H1 (cell line): ENCODE data around the gene TXNIP. TPM values are rescaled to one million over a fixed set of nuclear protein-coding genes. Genes with fewer than 3 reads are reported as not detected.

Experiments
- CTCF ChIA-PET: fragments of 300-600 bp; sonication (Branson Sonifier 250); formaldehyde crosslinking; loops from one replicate; lab custom pipeline; 2021; ENCODE audit not compliant: partially characterized antibody; lab: Charles Lee
- POLR2A ChIA-PET: fragments of 300-600 bp; sonication (Branson Sonifier 250); formaldehyde crosslinking; loops from one replicate; lab custom pipeline; 2021; ENCODE audit warnings: inconsistent platforms; ENCODE audit not compliant: partially characterized antibody; lab: Charles Lee
- DNase-seq, 2 experiments: peaks; one replicate each; pipeline versions ENCODE4 v3.0.0 to v3.0.0-alpha.2; 2010 to 2022; ENCODE audit warnings: low spot score in 2 of 2, low read depth in 1 of 2, mixed read lengths in 1 of 2
- FAIRE-seq: peaks from 2 replicates; lab custom pipeline; 2011; peaks lifted over from hg19 to GRCh38; lab: Jason Lieb, UNC
- H2AFZ ChIP-seq: 2 replicates; pipeline ENCODE4 v1.8.1; 2012; ENCODE audit warnings: low read length, inconsistent platforms
- H2AK5ac ChIP-seq: 2 replicates; pipeline ENCODE4 v1.6.1; 2013; ENCODE audit warnings: low read depth, low read length
- H2BK120ac ChIP-seq: replicated peaks from 2 replicates; pipeline ENCODE3; 2013; ENCODE audit warnings: low read depth, low read length, inconsistent platforms
- H2BK12ac ChIP-seq: 2 replicates; pipeline ENCODE4 v1.6.1; 2013; ENCODE audit warnings: low read depth, low read length
- H2BK15ac ChIP-seq: 2 replicates; pipeline ENCODE4 v1.6.1; 2013; ENCODE audit warnings: low read length
- H2BK20ac ChIP-seq: 2 replicates; pipeline ENCODE4 v1.6.1; 2013; ENCODE audit warnings: low read length
- H2BK5ac ChIP-seq: 2 replicates; pipeline ENCODE4 v1.6.1; 2013; ENCODE audit warnings: low read depth, low read length
- H3K14ac ChIP-seq: 2 replicates; pipeline ENCODE4 v1.6.1; 2013; ENCODE audit warnings: inconsistent platforms; ENCODE audit not compliant: insufficient read length
- H3K18ac ChIP-seq: 2 replicates; pipeline ENCODE4 v1.6.1; 2013; ENCODE audit warnings: low read length; ENCODE audit errors: extremely low read depth
- H3K23ac ChIP-seq: 2 replicates; pipeline ENCODE4 v1.6.1; 2013; ENCODE audit warnings: inconsistent platforms; ENCODE audit not compliant: insufficient read length
- H3K23me2 ChIP-seq: 2 replicates; pipeline ENCODE4 v1.6.1; 2013; ENCODE audit warnings: low read depth, low read length
- H3K27ac ChIP-seq: 2 replicates; pipeline ENCODE4 v1.6.1; 2011; ENCODE audit warnings: low read depth, low read length, inconsistent platforms
- H3K27me3 ChIP-seq, 4 experiments: replicated peaks in 1 of 4; 1 replicate in 1 of 4; 2 replicates in 3 of 4; pipeline versions ENCODE4 v1.6.1 to v1.8.1; 2011 to 2013; ENCODE audit warnings: low read length in 3 of 4, mild to moderate bottlenecking in 3 of 4, inconsistent platforms in 2 of 4, mixed read lengths in 2 of 4, moderate library complexity in 1 of 4; ENCODE audit not compliant: control insufficient read depth in 3 of 4, insufficient read depth in 3 of 4; ENCODE audit errors: extremely low read depth in 1 of 4
- H3K36me3 ChIP-seq, 4 experiments: 2 replicates each; pipeline versions ENCODE4 v1.6.1 to v1.8.1; 2011 to 2013; ENCODE audit warnings: mild to moderate bottlenecking in 4 of 4, low read length in 3 of 4, moderate library complexity in 2 of 4, control low read depth in 1 of 4, inconsistent platforms in 1 of 4; ENCODE audit not compliant: insufficient read depth in 4 of 4, control insufficient read depth in 2 of 4
- H3K4ac ChIP-seq: replicated peaks from 2 replicates; pipeline ENCODE3; 2013; ENCODE audit warnings: low read length, low read depth, mixed read lengths, inconsistent platforms; ENCODE audit not compliant: insufficient read length
- H3K4me1 ChIP-seq, 4 experiments: replicated peaks in 1 of 4; 1 replicate in 1 of 4; 2 replicates in 3 of 4; pipeline versions ENCODE4 v1.6.1 to v1.8.1; 2011 to 2013; ENCODE audit warnings: low read length in 3 of 4, inconsistent platforms in 2 of 4, mixed read lengths in 1 of 4; ENCODE audit not compliant: insufficient read depth in 4 of 4, control insufficient read depth in 3 of 4
- H3K4me2 ChIP-seq, 2 experiments: 2 replicates each; pipeline versions ENCODE4 v1.6.1 to v1.8.1; 2011 to 2013; ENCODE audit warnings: low read depth in 2 of 2, low read length in 2 of 2, control low read depth in 1 of 2, inconsistent platforms in 1 of 2, mild to moderate bottlenecking in 1 of 2; ENCODE audit not compliant: insufficient read depth in 1 of 2
- H3K4me3 ChIP-seq, 4 experiments: fragments of 200-600, 300-600 bp in 1 of 4; sonication (generic), shearing (Covaris generic), sonication (Bioruptor Twin) in 1 of 4; 2 replicates each; pipeline versions ENCODE4 v1.5.1 to v1.8.1; 2011 to 2016; ENCODE audit warnings: low read length in 4 of 4, low read depth in 3 of 4, control low read depth in 2 of 4, inconsistent platforms in 2 of 4, mild to moderate bottlenecking in 2 of 4, mixed read lengths in 1 of 4, moderate library complexity in 1 of 4; ENCODE audit not compliant: insufficient read depth in 2 of 4; ENCODE audit errors: extremely low read depth in 1 of 4
- H3K56ac ChIP-seq: replicated peaks from 2 replicates; pipeline ENCODE3; 2013; ENCODE audit warnings: low read depth, mild to moderate bottlenecking, mixed read lengths, low read length, inconsistent platforms; ENCODE audit not compliant: insufficient read length
- H3K79me1 ChIP-seq: 2 replicates; pipeline ENCODE4 v1.6.1; 2013; ENCODE audit warnings: low read depth, low read length, control low read depth
- H3K79me2 ChIP-seq, 2 experiments: 2 replicates each; pipeline versions ENCODE4 v1.6.1 to v1.8.1; 2012 to 2013; ENCODE audit warnings: low read length in 2 of 2, mild to moderate bottlenecking in 2 of 2, inconsistent platforms in 1 of 2; ENCODE audit not compliant: insufficient read depth in 2 of 2, control insufficient read depth in 1 of 2
- H3K9ac ChIP-seq, 4 experiments: replicated peaks in 1 of 4; 1 replicate in 1 of 4; 2 replicates in 3 of 4; pipeline versions ENCODE4 v1.6.1 to v1.8.1; 2011 to 2013; ENCODE audit warnings: low read depth in 3 of 4, low read length in 3 of 4, control low read depth in 2 of 4, mild to moderate bottlenecking in 2 of 4, moderate library complexity in 2 of 4, inconsistent platforms in 1 of 4; ENCODE audit errors: extremely low read depth in 1 of 4
- H3K9me3 ChIP-seq, 2 experiments: 2 replicates each; pipeline versions ENCODE4 v1.6.1 to v1.8.1; 2012 to 2013; ENCODE audit warnings: mild to moderate bottlenecking in 2 of 2, moderate library complexity in 2 of 2, control low read depth in 1 of 2, inconsistent platforms in 1 of 2, low read depth in 1 of 2, low read length in 1 of 2, mixed read lengths in 1 of 2; ENCODE audit not compliant: insufficient read depth in 2 of 2
- H4K20me1 ChIP-seq, 2 experiments: replicated peaks in 1 of 2; 2 replicates each; pipeline versions ENCODE3 to v1.8.1; 2011 to 2013; ENCODE audit warnings: inconsistent platforms in 2 of 2, low read length in 2 of 2, mild to moderate bottlenecking in 1 of 2; ENCODE audit not compliant: insufficient read depth in 2 of 2, control insufficient read depth in 1 of 2
- H4K5ac ChIP-seq: 2 replicates; pipeline ENCODE4 v1.6.1; 2013; ENCODE audit warnings: low read length, low read depth, mixed read lengths, inconsistent platforms; ENCODE audit not compliant: insufficient read length
- H4K8ac ChIP-seq: 2 replicates; pipeline ENCODE4 v1.8.0; 2013; ENCODE audit warnings: mild to moderate bottlenecking, moderate library complexity, low read length, inconsistent platforms; ENCODE audit not compliant: insufficient read depth; ENCODE audit errors: extremely low read depth
- H4K91ac ChIP-seq: replicated peaks from 2 replicates; pipeline ENCODE3; 2013; ENCODE audit warnings: low read length, mixed read lengths, inconsistent platforms; ENCODE audit not compliant: insufficient read length
- ATF3 ChIP-seq: IDR thresholded peaks from 2 replicates; pipeline ENCODE4 v1.6.1; 2011; ENCODE audit warnings: low read depth, mild to moderate bottlenecking, low read length; ENCODE audit not compliant: insufficient read depth
- BRCA1 ChIP-seq: IDR thresholded peaks from 2 replicates; pipeline ENCODE4 v1.6.1; 2012; ENCODE audit warnings: low read depth, low read length, improper control_type of control experiment
- CHD1 ChIP-seq: IDR thresholded peaks from 2 replicates; pipeline ENCODE4 v1.6.1; 2012; ENCODE audit warnings: low read depth, low read length, improper control_type of control experiment
- KDM5A ChIP-seq: fragments of 200-600 bp; IDR thresholded peaks from 2 replicates; pipeline ENCODE4 v1.7.1; 2012; ENCODE audit warnings: mild to moderate bottlenecking, low read length, inconsistent platforms, mixed read lengths
- NANOG ChIP-seq: IDR thresholded peaks from 2 replicates; pipeline ENCODE4 v1.6.1; 2011; ENCODE audit warnings: low read length, low read depth, mild to moderate bottlenecking, inconsistent platforms; ENCODE audit not compliant: insufficient read depth, poor library complexity, severe bottlenecking
- NRF1 ChIP-seq: IDR thresholded peaks from 2 replicates; pipeline ENCODE4 v1.6.1; 2011; ENCODE audit warnings: mild to moderate bottlenecking, low read depth, low read length, improper control_type of control experiment
- PHF8 ChIP-seq: fragments of 200-600 bp; sonication (generic); conservative IDR thresholded peaks from 2 replicates; pipeline ENCODE4 v1.7.1; 2012; ENCODE audit warnings: low read depth, mild to moderate bottlenecking, inconsistent platforms, low read length, moderate library complexity
- POLR2AphosphoS5 ChIP-seq: IDR thresholded peaks from 2 replicates; pipeline ENCODE4 v1.6.1; 2011; ENCODE audit warnings: low read depth, low read length
- SP1 ChIP-seq: IDR thresholded peaks from 2 replicates; pipeline ENCODE4 v1.6.1; 2011; ENCODE audit warnings: low read depth, low read length
- TBP ChIP-seq: IDR thresholded peaks from 2 replicates; pipeline ENCODE4 v1.6.1; 2011; ENCODE audit warnings: low read depth, low read length, improper control_type of control experiment
- TEAD4 ChIP-seq: IDR thresholded peaks from 2 replicates; pipeline ENCODE4 v1.6.1; 2012; ENCODE audit warnings: low read depth, low read length, inconsistent platforms, mixed read lengths
- WGBS, 2 experiments: shearing (Covaris generic) in 1 of 2; methylation state at CpG; one replicate each; pipeline versions ENCODE4 v1.1.6 to v1.1.7; 2013 to 2015; ENCODE audit warnings: low lambda C conversion rate in 2 of 2, mixed read lengths in 2 of 2, inconsistent platforms in 1 of 2, low coverage in 1 of 2, missing lambda C conversion rate in 1 of 2; ENCODE audit not compliant: insufficient replicate concordance in 2 of 2, insufficient coverage in 1 of 2, insufficient read length in 1 of 2; ENCODE audit errors: extremely low coverage in 1 of 2, missing lambda C conversion rate in 1 of 2; 5-methylcytosine and 5-hydroxymethylcytosine counted together
- polyA plus RNA-seq, 7 experiments: library from polyadenylated mRNA; depleted of rRNA in 3 of 7; stranded (reverse) in 5 of 7; unstranded in 2 of 7; fragments of >200 nt in 5 of 7; fragments of 200-250 nt in 2 of 7; gene quantifications; 1 replicate in 5 of 7; 2 replicates in 1 of 7; 4 replicates in 1 of 7; pipeline versions ENCODE4 v1.2.1 to v1.2.3, GENCODE V29; 2011 to 2013; ENCODE audit warnings: missing spikeins in 2 of 7, mixed read lengths in 2 of 7
- total RNA-seq: library from RNA; stranded (reverse); fragmentation: NEBNext Ultra II Directional; extraction: Animal tissue kit (Norgen Biotek cat#: 25700); gene quantifications from 2 replicates; pipeline ENCODE4 v1.2.1, GENCODE V29; 2021

TXNIP gene
- total and polyA plus RNA-seq, 2 of the 8 experiments (the other 6 are each of a cell fraction or from before 2014, with no cell fraction given), result 12.3 to 56.8 TPM

GRCh38 chr1:145963265-145964019 is 32.9 kb downstream of the TXNIP start:
- no peak overlapping the region for H2AFZ ChIP-seq
- H3K79me2 ChIP-seq, result no peaks in the 10 kb centered on the region
- H3K4ac ChIP-seq, result no peak overlapping the region
- no peak overlapping the region for H3K18ac ChIP-seq
- H3K79me1 ChIP-seq, result no peaks in the 10 kb centered on the region
- peak overlapping the region in 1 of 4 experiments; percentile 81; a peak in 2 of 8 replicates for H3K4me3 ChIP-seq
- no peak overlapping the region for H3K23ac ChIP-seq
- H3K56ac ChIP-seq, result no peak overlapping the region
- no peak overlapping the region for H3K27ac ChIP-seq
- no peak overlapping the region for H3K14ac ChIP-seq
- H4K5ac ChIP-seq, result no peak overlapping the region
- no peak overlapping the region for H2AK5ac ChIP-seq
- H2BK15ac ChIP-seq, result no peak overlapping the region
- peaks cover 0 to 2% of the 10 kb centered on the region in 2 experiments for H4K20me1 ChIP-seq
- POLR2A ChIA-PET, result interaction anchor here (0.8 to 4.1 kb wide), 12 partner anchors 9 to 104 kb away, joined by 3 to 21 read pairs (median 7); partner anchors contain the start of genes PEX11B, PIAS3, RBM8A and TXNIP
- no peak overlapping the region for H2BK5ac ChIP-seq
- H3K23me2 ChIP-seq, result peaks cover 22% of the 10 kb centered on the region
- peak overlapping the region; percentile 74 to 93 for H3K4me2 ChIP-seq
- H3K4me1 ChIP-seq, result peaks cover 0 to 17% (median 11%) of the 10 kb centered on the region in 4 experiments; a peak in 6 of 7 replicates
- 71% methylated on average over 5 of the region's 5 CpGs; no CpG with 5 or more reads in 1 of the 2 experiments for WGBS, 2 experiments
- H4K8ac ChIP-seq, result no peak overlapping the region
- no peak overlapping the region for H2BK12ac ChIP-seq
- no peaks in the 10 kb centered on the region for H3K36me3 ChIP-seq
- CTCF ChIA-PET, result interaction anchor here (0.7 to 3.6 kb wide), 12 partner anchors 13 to 118 kb away, joined by 3 to 17 read pairs (median 4); partner anchors contain the start of genes NUDT17 and PIAS3
- no peak overlapping the region for H4K91ac ChIP-seq
- DNase-seq (no peak), FAIRE-seq (no peak)
- H2BK20ac ChIP-seq, result no peak overlapping the region
- no peak overlapping the region for H2BK120ac ChIP-seq
- peaks cover 25 to 52% (median 50%) of the 10 kb centered on the region in 4 experiments for H3K27me3 ChIP-seq
- no peak overlapping the region for H3K9ac ChIP-seq
- no peaks in the 10 kb centered on the region for H3K9me3 ChIP-seq
- TF ChIP-seq TBP, result no peak
- no peak for TF ChIP-seq CHD1
- TF ChIP-seq TEAD4, result no peak
- no peak for TF ChIP-seq ATF3
- no peak for TF ChIP-seq BRCA1
- TF ChIP-seq POLR2AphosphoS5, result no peak
- no peak for TF ChIP-seq NANOG
- TF ChIP-seq KDM5A, result no peak
- TF ChIP-seq PHF8, result no peak
- TF ChIP-seq NRF1, result no peak
- no peak for TF ChIP-seq SP1
